Measurements from ENCODE around the gene RUNDC3A.
"Not testable (repeated sequence)": the region's sequence is repeated elsewhere in the genome, so short reads cannot be mapped to it uniquely, and the experiment has no call there.

The RUNDC3A gene

GRCh38 chr17:44318077-44318892 is 9.9 kb downstream of the RUNDC3A start:
- no peak for DNase-seq (ENCODE audit: low spot score)

- DNase-seq (ENCODE audit: low spot score): no peak
Observed at GRCh38 chr17:44320066-44320465, 11.7 kb downstream of the RUNDC3A start.

GRCh38 chr17:44321246-44322120 is 13.1 kb downstream of the RUNDC3A start:
- no peak for DNase-seq (ENCODE audit: low spot score)

GRCh38 chr17:44322236-44322895 is 14.0 kb downstream of the RUNDC3A start:
- DNase-seq (ENCODE audit: low spot score): no peak

GRCh38 chr17:44323359-44324091 is 15.1 kb downstream of the RUNDC3A start:
- DNase-seq (ENCODE audit: low spot score): no peak

- peak; percentile 44 for DNase-seq (ENCODE audit: low spot score)
Observed at GRCh38 chr17:44324092-44324570, 15.7 kb downstream of the RUNDC3A start.

GRCh38 chr17:44324571-44325275 is 16.3 kb downstream of the RUNDC3A start, which contains the start of gene SLC25A39:
SLC25A39 (minus strand) TSS chr17:44324823; CDS start chr17:44323562, 1,261 bp downstream.
- peak; percentile 96 for DNase-seq (ENCODE audit: low spot score)

GRCh38 chr17:44326861-44327444 is 18.6 kb downstream of the RUNDC3A start:
- peak; percentile 94 for DNase-seq (ENCODE audit: low spot score)

GRCh38 chr17:44327715-44328449 is 19.5 kb downstream of the RUNDC3A start:
- DNase-seq (ENCODE audit: low spot score): no peak

GRCh38 chr17:44329516-44329915 is 21.1 kb downstream of the RUNDC3A start:
- DNase-seq (ENCODE audit: low spot score): not testable (repeated sequence)

- DNase-seq (ENCODE audit: low spot score): not testable (repeated sequence)
Observed at GRCh38 chr17:44330263-44330662, 21.9 kb downstream of the RUNDC3A start.

- peak; percentile 91 for DNase-seq (ENCODE audit: low spot score)
Observed at GRCh38 chr17:44331249-44331760, 22.9 kb downstream of the RUNDC3A start.

GRCh38 chr17:44333371-44333770 is 25.0 kb downstream of the RUNDC3A start:
- no peak for DNase-seq (ENCODE audit: low spot score)

GRCh38 chr17:44334315-44334714 is 25.9 kb downstream of the RUNDC3A start:
- DNase-seq (ENCODE audit: low spot score): no peak

GRCh38 chr17:44334727-44335126 is 26.3 kb downstream of the RUNDC3A start:
- DNase-seq (ENCODE audit: low spot score): no peak

- DNase-seq (ENCODE audit: low spot score): no peak
Observed at GRCh38 chr17:44335564-44335963, 27.2 kb downstream of the RUNDC3A start.

GRCh38 chr17:44335968-44336367 is 27.6 kb downstream of the RUNDC3A start:
- DNase-seq (ENCODE audit: low spot score): no peak

- DNase-seq (ENCODE audit: low spot score): no peak
Observed at GRCh38 chr17:44338702-44339101, 30.3 kb downstream of the RUNDC3A start.

GRCh38 chr17:44340553-44340952 is 32.2 kb downstream of the RUNDC3A start:
- not testable (repeated sequence) for DNase-seq (ENCODE audit: low spot score)

Measured in hematopoietic multipotent progenitor cell treated with erythropoietin and hydrocortisone succinate and interleukin-3 and kit ligand, for 15 days (in vitro differentiated cells).